ENCODE measurements around the gene HCK.
"Not testable (repeated sequence)": the region's sequence is repeated elsewhere in the genome, so short reads cannot be mapped to it uniquely, and the experiment has no call there.

HCK gene

GRCh38 chr20:32031007-32031958, 20.8 kb upstream of the HCK start:
- H3K4me3 ChIP-seq (ENCODE audit: low read depth, low read length), result peak overlapping the region; percentile 31
- H3K36me3 ChIP-seq (ENCODE audit: control insufficient read depth, insufficient read depth, low read length), result no peaks in the 10 kb centered on the region
- no peak overlapping the region for H3K9ac ChIP-seq (ENCODE audit: low read length)
- no peak overlapping the region for H3K27ac ChIP-seq (ENCODE audit: low read depth, low read length)
- H3K9me3 ChIP-seq (ENCODE audit: control insufficient read depth, insufficient read depth, low read depth, low read length), result no peaks in the 10 kb centered on the region
- no peaks in the 10 kb centered on the region for H3K27me3 ChIP-seq (ENCODE audit: control insufficient read depth, insufficient read depth, low read length)
- H3K4me1 ChIP-seq (ENCODE audit: control insufficient read depth, insufficient read depth, low read length), result peaks cover 4% of the 10 kb centered on the region; the same call in 1 of the 2 replicates

- Histone ChIP-seq H3K36me3 (ENCODE audit: control insufficient read depth, insufficient read depth, low read length) (no peaks in the 10 kb centered on the region), H3K9ac (ENCODE audit: low read length) (no peak overlapping the region), H3K9me3 (ENCODE audit: control insufficient read depth, insufficient read depth, low read depth, low read length) (peaks cover 7% of the 10 kb centered on the region; the same call in 1 of the 2 replicates), H3K4me3 (ENCODE audit: low read depth, low read length) (no peak overlapping the region), H3K27ac (ENCODE audit: low read depth, low read length) (no peak overlapping the region), H3K27me3 (ENCODE audit: control insufficient read depth, insufficient read depth, low read length) (no peaks in the 10 kb centered on the region), H3K4me1 (ENCODE audit: control insufficient read depth, insufficient read depth, low read length) (peaks cover 4% of the 10 kb centered on the region; the same call in 1 of the 2 replicates)
Observed at GRCh38 chr20:32033316-32033715, 18.7 kb upstream of the HCK start.

GRCh38 chr20:32033721-32034120, 18.3 kb upstream of the HCK start:
- not testable (repeated sequence) for H3K27me3 ChIP-seq (ENCODE audit: control insufficient read depth, insufficient read depth, low read length); H3K36me3 ChIP-seq (ENCODE audit: control insufficient read depth, insufficient read depth, low read length); H3K27ac ChIP-seq (ENCODE audit: low read depth, low read length); H3K4me3 ChIP-seq (ENCODE audit: low read depth, low read length); H3K9ac ChIP-seq (ENCODE audit: low read length); H3K9me3 ChIP-seq (ENCODE audit: control insufficient read depth, insufficient read depth, low read depth, low read length); H3K4me1 ChIP-seq (ENCODE audit: control insufficient read depth, insufficient read depth, low read length)

- no peak overlapping the region for H3K27ac ChIP-seq (ENCODE audit: low read depth, low read length)
- no peaks in the 10 kb centered on the region for H3K27me3 ChIP-seq (ENCODE audit: control insufficient read depth, insufficient read depth, low read length)
- no peak overlapping the region for H3K4me3 ChIP-seq (ENCODE audit: low read depth, low read length)
- H3K9ac ChIP-seq (ENCODE audit: low read length), result no peak overlapping the region
- no peaks in the 10 kb centered on the region for H3K36me3 ChIP-seq (ENCODE audit: control insufficient read depth, insufficient read depth, low read length)
- H3K4me1 ChIP-seq (ENCODE audit: control insufficient read depth, insufficient read depth, low read length), result peaks cover under 1% of the 10 kb centered on the region; the same call in 1 of the 2 replicates
- H3K9me3 ChIP-seq (ENCODE audit: control insufficient read depth, insufficient read depth, low read depth, low read length), result peaks cover 9% of the 10 kb centered on the region; the same call in 1 of the 2 replicates
Observed at GRCh38 chr20:32034581-32035425, 17.2 kb upstream of the HCK start.

GRCh38 chr20:32035426-32035779, 16.6 kb upstream of the HCK start:
- H3K27me3 ChIP-seq (ENCODE audit: control insufficient read depth, insufficient read depth, low read length), result no peaks in the 10 kb centered on the region
- no peak overlapping the region for H3K9ac ChIP-seq (ENCODE audit: low read length)
- no peak overlapping the region for H3K27ac ChIP-seq (ENCODE audit: low read depth, low read length)
- no peaks in the 10 kb centered on the region for H3K36me3 ChIP-seq (ENCODE audit: control insufficient read depth, insufficient read depth, low read length)
- peaks cover 9% of the 10 kb centered on the region; the same call in 1 of the 2 replicates for H3K9me3 ChIP-seq (ENCODE audit: control insufficient read depth, insufficient read depth, low read depth, low read length)
- no peak overlapping the region for H3K4me3 ChIP-seq (ENCODE audit: low read depth, low read length)
- peaks cover 6% of the 10 kb centered on the region; the same call in 1 of the 2 replicates for H3K4me1 ChIP-seq (ENCODE audit: control insufficient read depth, insufficient read depth, low read length)

- Histone ChIP-seq H3K27me3 (ENCODE audit: control insufficient read depth, insufficient read depth, low read length) (no peaks in the 10 kb centered on the region), H3K36me3 (ENCODE audit: control insufficient read depth, insufficient read depth, low read length) (no peaks in the 10 kb centered on the region), H3K4me1 (ENCODE audit: control insufficient read depth, insufficient read depth, low read length) (peaks cover 13% of the 10 kb centered on the region), H3K27ac (ENCODE audit: low read depth, low read length) (no peak overlapping the region), H3K4me3 (ENCODE audit: low read depth, low read length) (no peak overlapping the region), H3K9ac (ENCODE audit: low read length) (no peak overlapping the region), H3K9me3 (ENCODE audit: control insufficient read depth, insufficient read depth, low read depth, low read length) (peaks cover 9% of the 10 kb centered on the region; the same call in 1 of the 2 replicates)
Observed at GRCh38 chr20:32036252-32036651, 15.8 kb upstream of the HCK start.

- Histone ChIP-seq H3K4me3 (ENCODE audit: low read depth, low read length) (no peak overlapping the region), H3K9ac (ENCODE audit: low read length) (no peak overlapping the region), H3K27me3 (ENCODE audit: control insufficient read depth, insufficient read depth, low read length) (no peaks in the 10 kb centered on the region), H3K9me3 (ENCODE audit: control insufficient read depth, insufficient read depth, low read depth, low read length) (peaks cover 9% of the 10 kb centered on the region; the same call in 1 of the 2 replicates), H3K36me3 (ENCODE audit: control insufficient read depth, insufficient read depth, low read length) (no peaks in the 10 kb centered on the region), H3K27ac (ENCODE audit: low read depth, low read length) (no peak overlapping the region), H3K4me1 (ENCODE audit: control insufficient read depth, insufficient read depth, low read length) (peaks cover 13% of the 10 kb centered on the region)
Observed at GRCh38 chr20:32036716-32037485, 15.1 kb upstream of the HCK start.

- Histone ChIP-seq H3K27ac (ENCODE audit: low read depth, low read length) (no peak overlapping the region), H3K36me3 (ENCODE audit: control insufficient read depth, insufficient read depth, low read length) (no peaks in the 10 kb centered on the region), H3K27me3 (ENCODE audit: control insufficient read depth, insufficient read depth, low read length) (no peaks in the 10 kb centered on the region), H3K4me1 (ENCODE audit: control insufficient read depth, insufficient read depth, low read length) (peaks cover 13% of the 10 kb centered on the region), H3K4me3 (ENCODE audit: low read depth, low read length) (no peak overlapping the region), H3K9ac (ENCODE audit: low read length) (no peak overlapping the region), H3K9me3 (ENCODE audit: control insufficient read depth, insufficient read depth, low read depth, low read length) (peaks cover 9% of the 10 kb centered on the region; the same call in 1 of the 2 replicates)
Observed at GRCh38 chr20:32037929-32038328, 14.1 kb upstream of the HCK start.

- no peak overlapping the region for H3K9ac ChIP-seq (ENCODE audit: low read length)
- no peak overlapping the region for H3K27ac ChIP-seq (ENCODE audit: low read depth, low read length)
- H3K4me1 ChIP-seq (ENCODE audit: control insufficient read depth, insufficient read depth, low read length), result peaks cover 13% of the 10 kb centered on the region
Observed at GRCh38 chr20:32040142-32040953, 11.7 kb upstream of the HCK start.

GRCh38 chr20:32045999-32046398, 6.0 kb upstream of the HCK start:
- H3K9me3 ChIP-seq (ENCODE audit: control insufficient read depth, insufficient read depth, low read depth, low read length), result peaks cover 10% of the 10 kb centered on the region; the same call in 1 of the 2 replicates
- peaks cover 3% of the 10 kb centered on the region; the same call in 1 of the 2 replicates for H3K4me1 ChIP-seq (ENCODE audit: control insufficient read depth, insufficient read depth, low read length)
- H3K36me3 ChIP-seq (ENCODE audit: control insufficient read depth, insufficient read depth, low read length), result no peaks in the 10 kb centered on the region
- H3K9ac ChIP-seq (ENCODE audit: low read length), result no peak overlapping the region
- H3K4me3 ChIP-seq (ENCODE audit: low read depth, low read length), result no peak overlapping the region
- peaks cover 20% of the 10 kb centered on the region for H3K27me3 ChIP-seq (ENCODE audit: control insufficient read depth, insufficient read depth, low read length)
- no peak overlapping the region for H3K27ac ChIP-seq (ENCODE audit: low read depth, low read length)

More at GRCh38 chr20:32040142-32040953, 11.7 kb upstream of the HCK start:
- Histone ChIP-seq H3K9me3 (ENCODE audit: control insufficient read depth, insufficient read depth, low read depth, low read length) (peaks cover 9% of the 10 kb centered on the region; the same call in 1 of the 2 replicates), H3K36me3 (ENCODE audit: control insufficient read depth, insufficient read depth, low read length) (no peaks in the 10 kb centered on the region), H3K27me3 (ENCODE audit: control insufficient read depth, insufficient read depth, low read length) (no peaks in the 10 kb centered on the region), H3K4me3 (ENCODE audit: low read depth, low read length) (no peak overlapping the region)

Measured in HUES6 (cell line).